ENCODE data around the gene CMIP. TPM values are rescaled to one million over a fixed set of nuclear protein-coding genes. Genes with fewer than 3 reads are reported as not detected.

CMIP gene
- total RNA-seq, 4 donors from 2014 or later: 15.5 to 65.9 (median 20.2) TPM

- TF ChIP-seq CTCF (IDR thresholded peaks at IDR 0.05) (no peak), POLR2A (IDR thresholded peaks at IDR 0.05) (no peak)
- intact Hi-C loops (cut with DNase I): no loop called here
- WGBS, 2 donors: 92% methylated on average over 13 of the region's 13 CpGs
- no peak overlapping the region for H3K27ac ChIP-seq
- H3K4me3 ChIP-seq (replicated peaks in 1 of 3): no peak overlapping the region
- DNase-seq: no peak
- H3K36me3 ChIP-seq: no peaks in the 10 kb centered on the region
- peaks cover 10 to 20% of the 10 kb centered on the region in 2 donors for H3K4me1 ChIP-seq
- no peaks in the 10 kb centered on the region for H3K9me3 ChIP-seq
- H3K27me3 ChIP-seq: no peaks in the 10 kb centered on the region
Observed at GRCh38 chr16:81602256-81602776, 157.7 kb downstream of the CMIP start.

GRCh38 chr16:81602792-81603191 lies 158.2 kb downstream of the CMIP start:
- H3K9me3 ChIP-seq: no peaks in the 10 kb centered on the region
- no peak overlapping the region for H3K4me3 ChIP-seq (replicated peaks in 1 of 3)
- no peak for TF ChIP-seq CTCF (IDR thresholded peaks at IDR 0.05)
- no peak for TF ChIP-seq POLR2A (IDR thresholded peaks at IDR 0.05)
- WGBS, 2 donors: 86 to 88% methylated on average over 11 of the region's 11 CpGs
- no peak for DNase-seq
- no peaks in the 10 kb centered on the region for H3K27me3 ChIP-seq
- H3K4me1 ChIP-seq: peaks cover 10 to 20% of the 10 kb centered on the region in 2 donors
- no peaks in the 10 kb centered on the region for H3K36me3 ChIP-seq
- no peak overlapping the region for H3K27ac ChIP-seq
- intact Hi-C loops (cut with DNase I): no loop called here

GRCh38 chr16:81604960-81605383 lies 160.4 kb downstream of the CMIP start:
- Histone ChIP-seq H3K9me3 (no peaks in the 10 kb centered on the region), H3K27ac (no peak overlapping the region), H3K4me1 (peaks cover 0 to 25% of the 10 kb centered on the region in 2 donors), H3K36me3 (no peaks in the 10 kb centered on the region), H3K27me3 (no peaks in the 10 kb centered on the region), H3K4me3 (replicated peaks in 1 of 3) (no peak overlapping the region)
- no peak for DNase-seq
- 94 to 96% methylated on average over 7 to 8 of the region's 8 CpGs for WGBS, 2 donors
- TF ChIP-seq CTCF (IDR thresholded peaks at IDR 0.05) (no peak), POLR2A (IDR thresholded peaks at IDR 0.05) (no peak)
- intact Hi-C loops (cut with DNase I): no loop called here

- Histone ChIP-seq H3K36me3 (no peaks in the 10 kb centered on the region), H3K9me3 (no peaks in the 10 kb centered on the region), H3K27me3 (no peaks in the 10 kb centered on the region), H3K27ac (no peak overlapping the region), H3K4me1 (peaks cover 0 to 27% of the 10 kb centered on the region in 2 donors), H3K4me3 (replicated peaks in 1 of 3) (no peak overlapping the region)
- WGBS, 2 donors: 96 to 100% methylated on average over 4 of the region's 4 CpGs
- no peak for DNase-seq
- intact Hi-C loops (cut with DNase I): no loop called here
- TF ChIP-seq CTCF (IDR thresholded peaks at IDR 0.05): no peak
- no peak for TF ChIP-seq POLR2A (IDR thresholded peaks at IDR 0.05)
Observed at GRCh38 chr16:81606039-81606438, 161.4 kb downstream of the CMIP start.

GRCh38 chr16:81607006-81607405 lies 162.4 kb downstream of the CMIP start:
- Histone ChIP-seq H3K36me3 (no peaks in the 10 kb centered on the region), H3K9me3 (no peaks in the 10 kb centered on the region), H3K4me3 (replicated peaks in 1 of 3) (no peak overlapping the region), H3K4me1 (peaks cover 0 to 23% of the 10 kb centered on the region in 2 donors), H3K27me3 (no peaks in the 10 kb centered on the region), H3K27ac (no peak overlapping the region)
- DNase-seq: no peak
- intact Hi-C loops (cut with DNase I): no loop called here
- no peak for TF ChIP-seq CTCF (IDR thresholded peaks at IDR 0.05)
- TF ChIP-seq POLR2A (IDR thresholded peaks at IDR 0.05): no peak
- WGBS, 2 donors: 90% methylated on average over 12 of the region's 12 CpGs

All from thyroid gland (tissue), 4 donors.